Fibroblast of the conjunctiva (primary cell): Measurements from ENCODE around the gene ZNF605.
"Not testable (repeated sequence)": the region's sequence is repeated elsewhere in the genome, so short reads cannot be mapped to it uniquely, and the experiment has no call there.

Experiments used
- DNase-seq: peaks from one replicate; pipeline ENCODE4 v3.0.0-alpha.2; 2010; ENCODE audit warnings: low read depth

Gene ZNF605

DNA sequence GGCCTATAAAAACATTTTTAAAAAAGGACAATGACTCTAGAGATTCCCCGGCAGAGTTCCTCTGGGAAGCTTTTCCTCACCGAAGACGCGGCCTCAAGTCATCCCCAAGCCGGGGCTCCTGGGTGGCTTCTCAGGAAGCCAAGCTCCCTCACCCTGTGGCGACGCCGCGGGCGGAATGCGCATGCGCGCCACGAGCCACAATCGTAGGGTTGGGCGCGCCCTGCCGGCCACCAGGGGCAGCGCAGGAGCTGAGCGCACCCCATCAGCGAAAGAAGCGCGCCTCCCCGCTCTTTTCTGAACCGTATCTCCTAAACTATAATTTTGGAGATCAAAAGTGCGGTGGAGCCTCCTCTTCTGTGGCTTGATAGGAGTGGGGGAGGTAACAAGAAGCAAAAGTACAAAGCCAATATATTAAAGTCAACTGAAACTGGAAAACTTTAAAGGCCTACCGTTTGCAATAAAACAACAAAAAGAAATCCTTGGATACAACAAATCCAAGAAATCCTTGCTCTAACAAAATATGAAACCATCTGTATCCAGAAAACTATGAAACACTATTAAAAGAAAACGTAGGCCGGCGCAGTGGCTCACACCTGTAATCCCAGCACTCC, 51.3 kb downstream of the ZNF605 start:
- peak; percentile 16 for DNase-seq

- no peak for DNase-seq
Measured at GRCh38 chr12:132899033-132899432, 57.1 kb downstream of the ZNF605 start.

GRCh38 chr12:132888852-132889251, 67.3 kb downstream of the ZNF605 start:
- no peak for DNase-seq

DNA sequence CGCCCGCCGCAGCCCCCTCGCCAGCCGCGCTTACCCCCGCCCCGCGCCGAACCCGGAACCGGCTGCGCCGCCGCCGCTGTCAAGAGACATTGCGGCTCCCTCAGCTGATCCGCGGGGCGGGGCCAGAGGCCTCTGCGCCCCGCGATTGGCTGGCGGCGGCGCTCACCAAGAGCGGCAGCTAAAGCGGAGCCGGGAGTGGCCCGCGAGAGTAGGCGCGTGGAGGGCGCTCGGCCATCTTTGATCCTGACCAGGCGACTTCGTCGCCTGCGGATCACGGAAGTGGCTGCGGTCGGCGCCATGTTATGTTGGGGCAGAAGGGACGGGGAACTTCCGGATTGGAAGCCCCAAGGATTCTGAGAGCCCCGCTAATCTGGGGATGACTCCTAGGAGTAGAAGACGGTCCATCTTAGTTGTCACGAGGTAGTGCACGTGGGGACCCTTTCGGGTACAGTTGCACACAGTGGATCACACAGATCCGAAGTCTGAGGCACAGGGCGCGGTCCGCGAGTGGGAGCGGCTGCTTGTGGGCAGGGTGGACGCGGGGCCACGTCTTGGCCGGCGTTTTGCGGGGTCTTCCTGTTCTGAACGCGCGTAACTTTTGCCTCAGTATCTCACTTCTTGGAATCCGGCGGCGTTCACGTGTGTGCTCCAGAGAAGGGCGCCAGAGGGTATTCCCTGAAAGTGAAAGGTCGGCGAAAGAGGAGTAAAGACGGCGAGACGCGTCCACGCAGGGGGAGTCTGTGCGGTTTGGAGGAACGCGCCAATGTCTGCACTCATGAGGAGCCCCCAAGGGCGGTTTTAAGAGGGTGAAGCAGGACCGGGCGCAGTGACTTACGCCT, 68.4 kb downstream of the ZNF605 start, which contains the start of gene CHFR:
Gene CHFR (minus strand): TSS at position 93 of the 839 bp plus-strand sequence. CDS start 277 bp downstream, outside the sequence.
- peak; percentile 95 for DNase-seq

DNA sequence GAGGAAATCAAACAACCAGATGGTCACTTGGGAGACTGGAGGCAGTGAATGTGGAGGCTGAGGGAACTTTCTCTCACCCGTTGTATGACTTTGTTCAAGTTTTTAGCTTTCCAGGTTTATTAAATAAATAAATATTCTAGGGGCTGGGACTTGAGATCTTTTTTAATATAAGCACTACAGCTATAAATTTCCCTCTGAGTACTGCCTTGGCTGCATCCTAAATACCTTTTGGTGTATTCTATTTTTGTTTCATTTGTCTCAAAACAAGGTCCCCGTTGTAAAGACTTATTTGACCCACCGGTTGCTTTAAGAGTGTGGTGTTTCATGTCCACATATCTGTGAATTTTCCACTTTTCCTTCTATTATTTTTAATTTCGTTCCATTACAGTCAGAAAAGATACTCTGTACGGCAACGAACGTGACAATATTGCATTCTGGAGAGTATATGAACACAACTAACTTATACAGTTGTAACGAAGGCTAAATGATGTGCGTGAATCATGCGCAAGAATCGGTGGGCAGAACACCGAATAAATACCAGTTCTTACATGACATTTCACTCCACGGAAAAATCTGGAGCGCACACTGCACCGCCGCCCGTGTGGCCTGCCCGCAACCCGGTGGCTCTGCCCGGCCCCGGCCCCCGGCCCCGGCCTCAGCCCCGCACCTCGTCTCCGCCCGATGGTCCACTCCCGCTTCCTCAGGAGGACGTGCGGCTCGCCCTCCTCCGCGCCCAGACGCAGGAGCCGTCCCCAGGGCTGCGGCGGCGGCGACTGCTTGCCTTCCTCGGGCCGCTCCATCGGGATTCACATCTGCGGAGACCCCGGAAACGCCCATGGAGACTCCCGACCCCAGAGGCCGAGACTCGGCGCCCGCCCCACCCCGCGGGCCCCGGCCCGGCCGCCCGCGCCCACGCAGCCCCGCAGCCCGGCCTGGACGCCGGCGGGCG, 69.3 kb downstream of the ZNF605 start:
- no peak for DNase-seq

- no peak for DNase-seq
Measured at GRCh38 chr12:132881818-132882217, 74.3 kb downstream of the ZNF605 start.

- not testable (repeated sequence) for DNase-seq
Measured at GRCh38 chr12:132874620-132875019, 81.5 kb downstream of the ZNF605 start.

- DNase-seq, result no peak
Measured at GRCh38 chr12:132874175-132874574, 81.9 kb downstream of the ZNF605 start.

GRCh38 chr12:132873724-132874123, 82.4 kb downstream of the ZNF605 start:
- no peak for DNase-seq

GRCh38 chr12:132872975-132873421, 83.1 kb downstream of the ZNF605 start:
- no peak for DNase-seq

DNA sequence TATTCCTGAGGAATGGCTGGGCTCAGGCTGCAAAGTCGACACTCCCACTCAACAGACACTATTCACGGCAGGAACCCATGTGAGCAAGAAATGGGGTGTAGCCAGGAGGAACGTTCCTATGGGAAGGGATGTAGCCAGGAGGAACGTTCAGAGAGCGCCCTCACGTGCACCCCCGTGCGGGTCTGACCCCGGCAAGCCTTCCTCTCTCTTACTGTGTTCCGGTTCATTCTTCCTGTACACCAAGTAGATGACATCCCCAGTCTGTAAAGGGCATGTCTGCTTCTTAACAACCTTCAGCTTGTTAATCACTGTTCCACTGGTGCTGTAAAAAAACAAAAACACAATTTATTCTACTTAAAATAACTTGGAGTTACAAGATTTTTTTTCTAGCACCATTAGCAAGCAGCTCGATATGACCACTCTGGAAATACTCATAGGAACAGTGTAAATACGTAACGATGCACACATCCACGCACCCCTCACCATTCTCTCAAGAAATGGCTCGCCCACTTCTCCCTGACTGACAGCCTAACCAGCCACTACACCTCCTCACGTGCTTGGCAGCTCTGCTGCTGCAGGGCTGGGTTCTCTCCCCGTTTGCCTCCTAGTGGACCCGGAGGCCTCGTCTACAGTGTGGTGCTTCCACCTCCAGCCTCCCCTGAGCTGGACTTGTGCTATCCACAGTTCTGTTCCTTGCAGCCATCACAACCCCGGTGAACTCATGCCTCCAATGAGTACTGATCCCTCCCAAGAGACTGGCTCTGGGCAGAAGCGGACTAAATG, 83.8 kb downstream of the ZNF605 start:
- DNase-seq, result no peak

- DNase-seq, result no peak
Measured at GRCh38 chr12:132869551-132869950, 86.6 kb downstream of the ZNF605 start.
